ENCODE results near the gene SNAP47. TPM values are rescaled to one million over a fixed set of nuclear protein-coding genes. Genes with fewer than 3 reads are reported as not detected.

SNAP47 gene
- total and polyA plus RNA-seq, 2 experiments from 2014 or later: 42.6 to 49.6 TPM

DNA sequence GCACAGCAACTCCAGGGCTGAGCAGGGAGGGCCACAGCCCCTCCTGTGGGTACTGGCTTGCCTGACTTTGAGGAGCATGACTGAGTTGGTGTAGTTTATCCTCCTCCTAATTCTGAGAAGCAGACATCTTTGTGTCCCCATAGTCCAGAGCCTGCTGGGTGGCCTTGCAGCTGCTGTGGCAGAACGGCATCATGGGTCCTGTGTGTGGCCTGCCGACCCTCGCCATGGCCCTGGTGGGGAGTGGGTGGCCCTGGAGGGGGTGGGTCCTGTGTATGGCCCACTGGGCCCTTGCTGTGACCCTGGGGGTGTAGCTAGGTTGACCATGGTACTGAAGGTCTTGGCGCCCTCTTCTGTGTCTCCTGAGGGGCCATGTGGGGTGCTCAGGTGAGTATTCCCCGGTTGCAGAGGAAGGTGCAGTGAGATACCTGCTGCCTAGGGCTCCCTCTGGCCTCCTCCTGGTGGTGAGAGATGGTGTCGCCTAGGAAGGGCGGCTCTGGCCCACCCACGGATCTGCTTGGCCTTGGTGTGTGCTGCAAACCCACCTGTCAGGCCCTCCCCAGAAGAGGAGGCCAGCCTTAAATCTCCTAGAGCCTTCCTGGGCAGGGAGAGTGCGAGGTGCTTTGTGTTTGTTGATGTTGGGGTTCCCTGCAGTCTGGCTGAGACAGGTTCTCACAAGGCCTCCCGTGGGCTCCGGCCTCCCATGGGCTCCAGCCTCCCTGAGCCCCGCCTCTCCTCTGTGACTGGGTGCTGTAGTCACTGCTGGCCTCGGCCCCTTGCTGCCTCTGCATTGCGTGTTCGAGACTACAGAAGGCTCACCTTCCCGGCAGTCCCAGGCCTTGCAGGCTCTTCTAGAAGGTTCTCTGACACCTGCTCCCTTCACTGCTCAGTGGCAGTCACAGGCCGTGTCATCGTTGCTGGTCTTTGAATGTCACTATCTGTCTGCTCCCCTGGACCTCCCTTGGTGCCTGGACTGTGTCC lies 7.8 kb downstream of the SNAP47 start:
- Histone ChIP-seq H3K4me1 (ENCODE audit: insufficient read depth) (no peaks in the 10 kb centered on the region), H3K27me3 (no peaks in the 10 kb centered on the region), H2AFZ (no peak overlapping the region), H3K79me2 (peaks cover 72% of the 10 kb centered on the region), H3K36me3 (replicated peaks; ENCODE audit: insufficient read depth, low read depth) (no peaks in the 10 kb centered on the region), H3K27ac (no peak overlapping the region), H3K9me3 (ENCODE audit: low read depth) (no peaks in the 10 kb centered on the region), H4K20me1 (ENCODE audit: insufficient read depth, poor library complexity, severe bottlenecking) (peaks cover 13% of the 10 kb centered on the region), H3K9me2 (replicated peaks; ENCODE audit: insufficient read depth) (no peaks in the 10 kb centered on the region), H3K4me3 (no peak overlapping the region), H3K4me2 (no peak overlapping the region)
- DNase-seq (ENCODE audit: low spot score): no peak
- 98% methylated on average over 18 of the region's 18 CpGs for WGBS (ENCODE audit: low lambda C conversion rate, missing lambda C conversion rate)
- no peak for TF ChIP-seq EZH2phosphoT487 (IDR thresholded peaks at IDR 0.05; ENCODE audit: low read depth, severe bottlenecking, unreplicated experiment)

DNA sequence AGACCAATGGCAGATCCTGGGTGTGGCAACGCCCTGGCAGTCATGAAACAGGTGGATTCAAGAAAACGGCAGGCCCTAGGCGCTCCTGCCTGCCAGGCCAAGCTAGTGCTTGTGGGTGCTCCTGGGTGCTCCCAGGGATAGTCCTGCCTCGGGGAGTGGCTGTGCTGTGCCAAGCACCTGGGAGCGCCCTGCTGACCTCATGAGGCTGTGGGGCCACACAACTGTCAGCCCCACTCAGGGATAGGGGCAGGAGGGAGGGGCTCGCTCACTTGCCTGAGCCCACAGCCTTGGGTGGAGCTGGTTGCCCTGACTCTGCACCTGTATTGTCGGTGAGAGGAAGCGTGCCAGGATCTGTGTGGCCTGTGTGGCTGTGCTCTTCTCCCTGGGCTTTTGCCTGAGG lies 9.4 kb downstream of the SNAP47 start:
- 95% methylated on average over 8 of the region's 8 CpGs for WGBS (ENCODE audit: low lambda C conversion rate, missing lambda C conversion rate)
- Histone ChIP-seq H3K4me1 (ENCODE audit: insufficient read depth) (no peaks in the 10 kb centered on the region), H3K9me3 (ENCODE audit: low read depth) (no peaks in the 10 kb centered on the region), H3K9me2 (replicated peaks; ENCODE audit: insufficient read depth) (no peaks in the 10 kb centered on the region), H3K27ac (no peak overlapping the region), H3K4me2 (no peak overlapping the region), H3K4me3 (no peak overlapping the region), H3K79me2 (peaks cover 58% of the 10 kb centered on the region), H3K27me3 (no peaks in the 10 kb centered on the region), H4K20me1 (ENCODE audit: insufficient read depth, poor library complexity, severe bottlenecking) (peaks cover 13% of the 10 kb centered on the region), H2AFZ (no peak overlapping the region), H3K36me3 (replicated peaks; ENCODE audit: insufficient read depth, low read depth) (no peaks in the 10 kb centered on the region)
- DNase-seq (ENCODE audit: low spot score): no peak
- no peak for TF ChIP-seq EZH2phosphoT487 (IDR thresholded peaks at IDR 0.05; ENCODE audit: low read depth, severe bottlenecking, unreplicated experiment)
- TF ChIP-seq, protein P1, sequence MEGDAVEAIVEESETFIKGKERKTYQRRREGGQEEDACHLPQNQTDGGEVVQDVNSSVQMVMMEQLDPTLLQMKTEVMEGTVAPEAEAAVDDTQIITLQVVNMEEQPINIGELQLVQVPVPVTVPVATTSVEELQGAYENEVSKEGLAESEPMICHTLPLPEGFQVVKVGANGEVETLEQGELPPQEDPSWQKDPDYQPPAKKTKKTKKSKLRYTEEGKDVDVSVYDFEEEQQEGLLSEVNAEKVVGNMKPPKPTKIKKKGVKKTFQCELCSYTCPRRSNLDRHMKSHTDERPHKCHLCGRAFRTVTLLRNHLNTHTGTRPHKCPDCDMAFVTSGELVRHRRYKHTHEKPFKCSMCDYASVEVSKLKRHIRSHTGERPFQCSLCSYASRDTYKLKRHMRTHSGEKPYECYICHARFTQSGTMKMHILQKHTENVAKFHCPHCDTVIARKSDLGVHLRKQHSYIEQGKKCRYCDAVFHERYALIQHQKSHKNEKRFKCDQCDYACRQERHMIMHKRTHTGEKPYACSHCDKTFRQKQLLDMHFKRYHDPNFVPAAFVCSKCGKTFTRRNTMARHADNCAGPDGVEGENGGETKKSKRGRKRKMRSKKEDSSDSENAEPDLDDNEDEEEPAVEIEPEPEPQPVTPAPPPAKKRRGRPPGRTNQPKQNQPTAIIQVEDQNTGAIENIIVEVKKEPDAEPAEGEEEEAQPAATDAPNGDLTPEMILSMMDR (IDR thresholded peaks at IDR 0.05; ENCODE audit: poor library complexity): no peak
- TF ChIP-seq EZH2 (IDR thresholded peaks at IDR 0.05; ENCODE audit: borderline replicate concordance): no peak

DNA sequence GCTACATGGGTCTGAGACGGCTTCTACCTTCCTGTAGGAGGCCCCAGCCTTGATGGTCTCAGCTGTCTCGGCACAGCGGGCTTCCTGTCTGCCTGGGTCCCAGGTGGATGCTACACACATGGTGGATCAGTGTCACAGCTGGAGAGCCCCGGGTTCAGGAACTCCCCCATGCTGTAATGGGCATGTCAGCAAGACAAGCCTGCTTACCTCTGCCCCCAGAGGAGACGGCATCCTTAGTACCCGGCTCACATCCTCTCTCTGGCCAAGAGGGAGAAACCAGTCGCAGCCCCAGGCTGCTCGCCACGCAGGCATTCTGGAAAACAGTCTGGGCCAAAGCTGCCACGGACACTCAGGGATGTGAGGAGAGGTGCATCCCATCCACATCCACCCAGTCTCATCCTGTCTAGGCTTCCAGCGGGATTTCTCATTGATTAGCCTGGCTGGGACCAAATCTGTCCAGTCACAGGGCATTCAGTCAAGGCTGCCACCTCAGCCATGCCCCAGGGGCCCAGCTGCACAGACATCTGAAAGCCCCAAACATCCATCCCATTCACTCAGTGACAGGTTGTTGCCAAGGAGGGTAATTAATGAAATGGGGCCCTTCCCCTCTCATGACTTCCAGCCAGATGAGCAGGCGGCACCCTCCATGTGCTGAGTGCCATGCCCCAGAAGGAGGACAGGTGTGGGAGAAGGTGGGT lies 10.5 kb downstream of the SNAP47 start:
- H3K27ac ChIP-seq: no peak overlapping the region
- peaks cover 52% of the 10 kb centered on the region for H3K79me2 ChIP-seq
- 96% methylated on average over 12 of the region's 12 CpGs for WGBS (ENCODE audit: low lambda C conversion rate, missing lambda C conversion rate)
- no peaks in the 10 kb centered on the region for H3K36me3 ChIP-seq (replicated peaks; ENCODE audit: insufficient read depth, low read depth)
- no peak for DNase-seq (ENCODE audit: low spot score)
- H3K27me3 ChIP-seq: no peaks in the 10 kb centered on the region
- no peak overlapping the region for H3K4me2 ChIP-seq
- no peak overlapping the region for H2AFZ ChIP-seq
- peaks cover 10% of the 10 kb centered on the region for H4K20me1 ChIP-seq (ENCODE audit: insufficient read depth, poor library complexity, severe bottlenecking)
- no peaks in the 10 kb centered on the region for H3K4me1 ChIP-seq (ENCODE audit: insufficient read depth)
- TF ChIP-seq, protein P1 (IDR thresholded peaks at IDR 0.05; ENCODE audit: poor library complexity): no peak
- TF ChIP-seq EZH2phosphoT487 (IDR thresholded peaks at IDR 0.05; ENCODE audit: low read depth, severe bottlenecking, unreplicated experiment) (no peak), EZH2 (IDR thresholded peaks at IDR 0.05; ENCODE audit: borderline replicate concordance) (no peak)
- H3K4me3 ChIP-seq: no peak overlapping the region
- H3K9me3 ChIP-seq (ENCODE audit: low read depth): no peaks in the 10 kb centered on the region
- H3K9me2 ChIP-seq (replicated peaks; ENCODE audit: insufficient read depth): no peaks in the 10 kb centered on the region

DNA sequence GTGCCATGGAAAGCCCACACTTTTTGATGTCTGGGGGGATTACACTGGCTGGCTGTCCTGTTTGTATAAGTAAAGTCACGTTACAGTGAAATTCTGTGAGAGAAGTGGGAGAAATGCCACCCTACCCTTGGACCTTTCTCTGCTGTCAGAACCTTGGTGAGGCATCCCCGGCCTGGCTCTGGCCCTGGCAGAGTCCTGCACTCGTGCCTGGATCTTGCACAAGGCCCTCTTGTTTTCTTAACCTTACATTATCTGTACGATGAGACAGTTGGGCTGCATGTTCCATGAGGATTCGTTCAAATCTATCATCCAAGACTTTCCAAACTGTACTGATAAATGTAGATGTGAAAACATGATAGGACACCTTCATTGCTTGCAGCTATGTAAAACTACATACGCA lies 11.4 kb downstream of the SNAP47 start:
- no peaks in the 10 kb centered on the region for H3K9me2 ChIP-seq (replicated peaks; ENCODE audit: insufficient read depth)
- peaks cover 9% of the 10 kb centered on the region for H4K20me1 ChIP-seq (ENCODE audit: insufficient read depth, poor library complexity, severe bottlenecking)
- H3K4me3 ChIP-seq: no peak overlapping the region
- H3K4me1 ChIP-seq (ENCODE audit: insufficient read depth): no peaks in the 10 kb centered on the region
- no peak overlapping the region for H3K4me2 ChIP-seq
- no peaks in the 10 kb centered on the region for H3K9me3 ChIP-seq (ENCODE audit: low read depth)
- DNase-seq (ENCODE audit: low spot score): no peak
- TF ChIP-seq EZH2 (IDR thresholded peaks at IDR 0.05; ENCODE audit: borderline replicate concordance) (no peak), EZH2phosphoT487 (IDR thresholded peaks at IDR 0.05; ENCODE audit: low read depth, severe bottlenecking, unreplicated experiment) (no peak)
- TF ChIP-seq, protein P1 (IDR thresholded peaks at IDR 0.05; ENCODE audit: poor library complexity): no peak
- H3K27ac ChIP-seq: no peak overlapping the region
- peaks cover 43% of the 10 kb centered on the region for H3K79me2 ChIP-seq
- H3K27me3 ChIP-seq: no peaks in the 10 kb centered on the region
- H2AFZ ChIP-seq: no peak overlapping the region
- WGBS (ENCODE audit: low lambda C conversion rate, missing lambda C conversion rate): 96% methylated on average over 6 of the region's 6 CpGs
- H3K36me3 ChIP-seq (replicated peaks; ENCODE audit: insufficient read depth, low read depth): no peaks in the 10 kb centered on the region

Measured in hepatocyte (in vitro differentiated cells).